ENCODE data around the gene SLC13A3.

Gene SLC13A3

GRCh38 chr20:46583411-46584214 is 67.6 kb downstream of the SLC13A3 start:
- DNase-seq (ENCODE audit: low read depth), result no peak
- H3K4me3 ChIP-seq (ENCODE audit: low read depth, low read length), result no peak overlapping the region
- TF ChIP-seq, protein P1, sequence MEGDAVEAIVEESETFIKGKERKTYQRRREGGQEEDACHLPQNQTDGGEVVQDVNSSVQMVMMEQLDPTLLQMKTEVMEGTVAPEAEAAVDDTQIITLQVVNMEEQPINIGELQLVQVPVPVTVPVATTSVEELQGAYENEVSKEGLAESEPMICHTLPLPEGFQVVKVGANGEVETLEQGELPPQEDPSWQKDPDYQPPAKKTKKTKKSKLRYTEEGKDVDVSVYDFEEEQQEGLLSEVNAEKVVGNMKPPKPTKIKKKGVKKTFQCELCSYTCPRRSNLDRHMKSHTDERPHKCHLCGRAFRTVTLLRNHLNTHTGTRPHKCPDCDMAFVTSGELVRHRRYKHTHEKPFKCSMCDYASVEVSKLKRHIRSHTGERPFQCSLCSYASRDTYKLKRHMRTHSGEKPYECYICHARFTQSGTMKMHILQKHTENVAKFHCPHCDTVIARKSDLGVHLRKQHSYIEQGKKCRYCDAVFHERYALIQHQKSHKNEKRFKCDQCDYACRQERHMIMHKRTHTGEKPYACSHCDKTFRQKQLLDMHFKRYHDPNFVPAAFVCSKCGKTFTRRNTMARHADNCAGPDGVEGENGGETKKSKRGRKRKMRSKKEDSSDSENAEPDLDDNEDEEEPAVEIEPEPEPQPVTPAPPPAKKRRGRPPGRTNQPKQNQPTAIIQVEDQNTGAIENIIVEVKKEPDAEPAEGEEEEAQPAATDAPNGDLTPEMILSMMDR (IDR thresholded peaks at IDR 0.05; ENCODE audit: insufficient read depth, low read depth, low read length, missing control alignments), result no peak

- no peak for DNase-seq (ENCODE audit: low read depth)
- no peak overlapping the region for H3K4me3 ChIP-seq (ENCODE audit: low read depth, low read length)
- TF ChIP-seq, protein P1 (IDR thresholded peaks at IDR 0.05; ENCODE audit: insufficient read depth, low read depth, low read length, missing control alignments), result no peak
Observed at GRCh38 chr20:46582648-46583047, 68.6 kb downstream of the SLC13A3 start.

- DNase-seq (ENCODE audit: low read depth), result no peak
- H3K4me3 ChIP-seq (ENCODE audit: low read depth, low read length), result no peak overlapping the region
- TF ChIP-seq, protein P1 (IDR thresholded peaks at IDR 0.05; ENCODE audit: insufficient read depth, low read depth, low read length, missing control alignments), result no peak
Observed at GRCh38 chr20:46581391-46581790, 69.9 kb downstream of the SLC13A3 start.

DNA sequence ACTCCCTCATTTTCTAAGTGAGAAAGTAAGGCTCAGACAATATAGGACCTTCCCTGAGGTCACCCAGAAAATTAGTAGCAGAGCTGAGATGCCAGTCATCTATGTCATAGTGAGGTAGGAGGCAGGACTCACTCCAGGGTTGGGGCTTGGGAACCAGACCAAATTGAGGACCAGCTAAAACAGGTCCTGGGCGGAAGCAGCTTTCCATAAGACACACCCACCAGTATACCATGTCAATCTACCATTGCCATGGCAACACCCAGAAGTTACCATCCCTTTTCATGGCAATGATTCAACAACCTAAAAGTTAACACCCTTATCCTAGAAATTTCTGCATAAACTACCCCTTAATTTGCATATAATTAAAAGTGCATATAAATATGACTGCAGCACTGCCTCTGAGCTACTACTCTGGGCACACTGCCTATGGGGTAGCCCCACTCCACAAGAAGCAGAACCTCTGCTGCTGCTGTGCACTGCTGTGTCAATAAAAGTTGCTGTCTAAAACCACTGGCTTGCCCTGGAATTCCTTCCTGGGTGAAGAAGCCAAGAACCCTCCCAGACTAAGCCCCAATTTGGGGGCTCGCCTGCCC is 70.5 kb downstream of the SLC13A3 start:
- H3K4me3 ChIP-seq (ENCODE audit: low read depth, low read length), result no peak overlapping the region
- TF ChIP-seq, protein P1 (IDR thresholded peaks at IDR 0.05; ENCODE audit: insufficient read depth, low read depth, low read length, missing control alignments), result no peak
- no peak for DNase-seq (ENCODE audit: low read depth)

- DNase-seq (ENCODE audit: low read depth), result no peak
- TF ChIP-seq, protein P1 (IDR thresholded peaks at IDR 0.05; ENCODE audit: insufficient read depth, low read depth, low read length, missing control alignments), result no peak
- H3K4me3 ChIP-seq (ENCODE audit: low read depth, low read length), result no peak overlapping the region
Observed at GRCh38 chr20:46578745-46579144, 72.5 kb downstream of the SLC13A3 start.

DNA sequence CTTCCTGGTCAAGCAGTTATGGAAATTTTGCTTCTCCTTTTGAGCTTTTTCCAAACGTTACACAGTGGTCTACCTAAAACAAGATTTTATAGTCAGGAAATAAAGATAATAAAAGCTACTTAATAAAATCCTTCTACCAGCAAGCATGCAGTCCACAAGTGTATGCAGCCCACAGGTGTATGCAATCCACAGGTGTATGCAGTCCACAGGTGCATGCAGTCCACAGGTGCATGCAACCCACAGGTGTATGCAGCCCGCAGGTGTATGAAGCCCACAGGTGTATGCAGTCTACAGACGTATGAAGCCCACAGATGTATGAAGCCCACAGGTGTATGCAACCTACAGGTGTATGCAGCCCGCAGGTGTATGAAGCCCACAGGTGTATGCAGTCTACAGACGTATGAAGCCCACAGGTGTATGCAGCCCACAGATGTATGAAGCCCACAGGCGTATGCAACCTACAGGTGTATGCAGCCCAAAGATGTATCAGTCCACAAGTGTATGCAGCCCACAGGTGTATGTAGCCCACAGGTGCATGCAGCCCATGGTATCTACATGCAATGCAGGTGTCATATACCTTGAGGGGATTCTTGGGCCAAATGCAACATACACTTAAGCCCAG is 74.4 kb downstream of the SLC13A3 start:
- no peak for DNase-seq (ENCODE audit: low read depth)
- no peak overlapping the region for H3K4me3 ChIP-seq (ENCODE audit: low read depth, low read length)
- TF ChIP-seq, protein P1 (IDR thresholded peaks at IDR 0.05; ENCODE audit: insufficient read depth, low read depth, low read length, missing control alignments), result no peak

Measured in GM12865 (cell line).